HEK293 (cell line): ENCODE measurements around the gene SFXN2.

ENCODE experiments used
- CTCF ChIA-PET: fragments of 350-600 bp; formaldehyde crosslinking; extraction: SDS; loops from one replicate; lab custom pipeline; 2021; ENCODE audit warnings: antibody characterized with exemption; lab: Yijun Ruan, JAX
- POLR2A ChIA-PET: fragments of 300-600 bp; formaldehyde crosslinking; extraction: SDS; loops from one replicate; lab custom pipeline; 2020; ENCODE audit warnings: antibody characterized with exemption, inconsistent platforms; lab: Yijun Ruan, JAX
- H3K27ac ChIP-seq: fragments of 200-500 bp; sonication (Bioruptor generic); 2 replicates; pipeline ENCODE4 v1.5.1; 2014; ENCODE audit warnings: low read depth, low read length, control low read depth, inconsistent platforms; ENCODE audit errors: extremely low read depth
- H3K36me3 ChIP-seq, 2 experiments: fragments of 200-500 bp in 1 of 2; sonication (Bioruptor generic) in 1 of 2; 1 replicate in 1 of 2; 2 replicates in 1 of 2; pipeline ENCODE4 v1.5.1; 2014 to 2017; ENCODE audit warnings: inconsistent platforms in 2 of 2, low read length in 2 of 2; ENCODE audit not compliant: control insufficient read depth in 2 of 2, insufficient read depth in 1 of 2
- H3K4me1 ChIP-seq: fragments of 200-500 bp; sonication (Bioruptor generic); 2 replicates; pipeline ENCODE4 v1.5.1; 2014; ENCODE audit warnings: mild to moderate bottlenecking, low read length, inconsistent platforms; ENCODE audit not compliant: control insufficient read depth, insufficient read depth
- H3K4me3 ChIP-seq: 2 replicates; pipeline ENCODE4 v1.5.1; 2011; ENCODE audit warnings: low read depth, mild to moderate bottlenecking, control low read depth, low read length, moderate library complexity
- H3K9me3 ChIP-seq: fragments of 200-500 bp; sonication (Bioruptor generic); 2 replicates; pipeline ENCODE4 v1.5.1; 2014; ENCODE audit warnings: low read depth, low read length, inconsistent platforms; ENCODE audit not compliant: control insufficient read depth, insufficient read depth
- BCL11B ChIP-seq: fragments of 450-650 bp; formaldehyde crosslinking; IDR thresholded peaks from 2 replicates; pipeline ENCODE4 v1.5.1; 2016; ENCODE audit warnings: low read depth, missing biosample characterization, missing genetic modification characterization
- GLIS1 ChIP-seq: fragments of 450-650 bp; formaldehyde crosslinking; IDR thresholded peaks from 2 replicates; pipeline ENCODE4 v1.5.1; 2016; ENCODE audit warnings: missing biosample characterization, missing genetic modification characterization
- HOXD13 ChIP-seq: sonication (generic); formaldehyde crosslinking; IDR thresholded peaks from 2 replicates; pipeline ENCODE4 v1.8.0; 2022; ENCODE audit warnings: missing genetic modification reagents, borderline replicate concordance
- IKZF3 ChIP-seq: fragments of 450-650 bp; IDR thresholded peaks from 2 replicates; pipeline ENCODE4 v1.5.0; 2018; ENCODE audit warnings: missing biosample characterization, mild to moderate bottlenecking, missing genetic modification characterization, moderate library complexity
- PRDM1 ChIP-seq: fragments of 450-650 bp; formaldehyde crosslinking; IDR thresholded peaks from 2 replicates; pipeline ENCODE4; 2016; ENCODE audit warnings: missing biosample characterization, missing genetic modification characterization
- SP7 ChIP-seq: fragments of 450-650 bp; formaldehyde crosslinking; IDR thresholded peaks from 2 replicates; pipeline ENCODE4 v1.5.1; 2016; ENCODE audit warnings: missing biosample characterization, missing genetic modification characterization
- TRIM28 ChIP-seq: IDR thresholded peaks from 2 replicates; pipeline ENCODE4 v1.6.1; 2011; ENCODE audit warnings: low read length, control low read depth, borderline replicate concordance
- ZBTB17 ChIP-seq: fragments of 450-650 bp; formaldehyde crosslinking; IDR thresholded peaks from 2 replicates; pipeline ENCODE4 v1.5.1; 2016; ENCODE audit warnings: missing biosample characterization, missing genetic modification characterization
- ZFHX2 ChIP-seq: fragments of 450-650 bp; formaldehyde crosslinking; conservative IDR thresholded peaks from 2 replicates; pipeline ENCODE4 v1.5.1; 2016; ENCODE audit warnings: missing biosample characterization, missing genetic modification characterization
- ZNF16 ChIP-seq: fragments of 450-650 bp; formaldehyde crosslinking; IDR thresholded peaks from 2 replicates; pipeline ENCODE4 v1.5.1; 2016; ENCODE audit warnings: low read depth, missing biosample characterization, missing genetic modification characterization
- ZNF214 ChIP-seq: fragments of 450-650 bp; formaldehyde crosslinking; IDR thresholded peaks from 2 replicates; pipeline ENCODE4 v1.5.1; 2017; ENCODE audit warnings: missing biosample characterization, mild to moderate bottlenecking, missing genetic modification characterization, borderline replicate concordance
- ZNF274 ChIP-seq, 2 experiments: fragments of 200-500 bp in 1 of 2; fragments of 450-650 bp in 1 of 2; sonication (Bioruptor generic) in 1 of 2; formaldehyde crosslinking in 1 of 2; IDR thresholded peaks; 2 replicates each; pipeline versions ENCODE4 v1.5.1 to v1.6.1; 2014 to 2016; ENCODE audit warnings: borderline replicate concordance in 1 of 2, inconsistent platforms in 1 of 2, low read length in 1 of 2, missing biosample characterization in 1 of 2, missing genetic modification characterization in 1 of 2
- ZNF366 ChIP-seq: fragments of 450-650 bp; formaldehyde crosslinking; conservative IDR thresholded peaks from 2 replicates; pipeline ENCODE4 v1.5.1; 2016; ENCODE audit warnings: missing biosample characterization, missing genetic modification characterization
- ZNF394 ChIP-seq: fragments of 450-650 bp; formaldehyde crosslinking; IDR thresholded peaks from 2 replicates; pipeline ENCODE4 v1.5.1; 2016; ENCODE audit warnings: missing biosample characterization, missing genetic modification characterization, mild to moderate bottlenecking, moderate library complexity, borderline replicate concordance
- ZNF404 ChIP-seq: fragments of 450-650 bp; formaldehyde crosslinking; IDR thresholded peaks from 2 replicates; pipeline ENCODE4 v1.5.1; 2017; ENCODE audit warnings: missing biosample characterization, missing genetic modification characterization
- ZNF416 ChIP-seq: fragments of 450-650 bp; formaldehyde crosslinking; IDR thresholded peaks from 2 replicates; pipeline ENCODE4 v1.5.1; 2016; ENCODE audit warnings: missing biosample characterization, missing genetic modification characterization
- ZNF501 ChIP-seq: fragments of 450-650 bp; formaldehyde crosslinking; IDR thresholded peaks from 2 replicates; pipeline ENCODE4 v1.5.1; 2016; ENCODE audit warnings: missing biosample characterization, missing genetic modification characterization
- ZNF510 ChIP-seq: fragments of 450-650 bp; formaldehyde crosslinking; IDR thresholded peaks from 2 replicates; pipeline ENCODE4 v1.5.1; 2018; ENCODE audit warnings: mild to moderate bottlenecking, missing genetic modification characterization, missing biosample characterization; ENCODE audit not compliant: insufficient replicate concordance
- ZNF768 ChIP-seq: fragments of 450-650 bp; formaldehyde crosslinking; IDR thresholded peaks from 2 replicates; pipeline ENCODE4 v1.5.1; 2018; ENCODE audit warnings: missing biosample characterization, mild to moderate bottlenecking, missing genetic modification characterization
- ZNF792 ChIP-seq: fragments of 450-650 bp; formaldehyde crosslinking; IDR thresholded peaks from 2 replicates; pipeline ENCODE4 v1.5.1; 2016; ENCODE audit warnings: missing biosample characterization, missing genetic modification characterization
- ZSCAN16 ChIP-seq: fragments of 450-650 bp; formaldehyde crosslinking; IDR thresholded peaks from 2 replicates; pipeline ENCODE4 v1.5.1; 2016; ENCODE audit warnings: missing biosample characterization, missing genetic modification characterization
- TF ChIP-seq, protein P1 (sequence below): fragments of 450-650 bp; formaldehyde crosslinking; optimal IDR thresholded peaks from 2 replicates; pipeline ENCODE3; 2016; ENCODE audit warnings: missing biosample characterization, mild to moderate bottlenecking, missing genetic modification characterization
- TF ChIP-seq, protein P2 (sequence below): fragments of 450-650 bp; formaldehyde crosslinking; IDR thresholded peaks from 2 replicates; pipeline ENCODE4 v1.5.1; 2016; ENCODE audit warnings: missing biosample characterization, missing genetic modification characterization
- TF ChIP-seq, protein P3 (sequence below): fragments of 450-650 bp; formaldehyde crosslinking; IDR thresholded peaks from 2 replicates; pipeline ENCODE4 v1.5.1; 2016; ENCODE audit warnings: missing biosample characterization, missing genetic modification characterization, borderline replicate concordance
- TF ChIP-seq, protein P4 (sequence below): fragments of 450-650 bp; formaldehyde crosslinking; IDR thresholded peaks from 2 replicates; pipeline ENCODE4 v1.5.1; 2017; ENCODE audit warnings: missing biosample characterization, missing genetic modification characterization
- TF ChIP-seq, protein P5 (sequence below): fragments of 450-650 bp; formaldehyde crosslinking; IDR thresholded peaks from 2 replicates; pipeline ENCODE4 v1.5.1; 2016; ENCODE audit warnings: missing biosample characterization, missing genetic modification characterization
- TF ChIP-seq, protein P6 (sequence below): fragments of 450-650 bp; formaldehyde crosslinking; IDR thresholded peaks from 2 replicates; pipeline ENCODE4 v1.5.1; 2016; ENCODE audit warnings: missing biosample characterization, missing genetic modification characterization

SFXN2 gene

DNA sequence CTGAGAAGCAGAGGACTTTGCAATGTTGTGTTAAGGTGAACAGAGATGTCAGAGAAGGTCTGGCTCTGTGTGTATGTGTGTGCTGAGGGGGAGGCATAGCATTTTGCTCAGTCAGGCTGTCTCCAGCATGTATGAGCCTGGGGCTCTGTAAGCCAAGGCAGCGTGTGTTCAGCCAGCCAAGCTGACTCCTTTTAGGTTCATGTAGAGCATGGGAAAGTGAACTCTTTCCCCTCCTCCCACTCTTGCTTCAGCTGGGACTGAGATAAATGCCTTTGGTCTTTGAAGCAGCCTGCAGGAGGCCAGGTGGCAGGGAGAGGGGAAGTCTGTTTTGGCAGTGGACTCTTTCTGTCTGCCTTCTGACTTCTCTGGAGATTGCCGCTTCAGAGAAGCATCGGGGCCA lies 3.8 kb downstream of the SFXN2 start:
- no peak overlapping the region for H3K27ac ChIP-seq
- H3K4me3 ChIP-seq, result no peak overlapping the region
- ChIA-PET POLR2A (no interaction called here), CTCF (no interaction called here)
- no peaks in the 10 kb centered on the region for H3K9me3 ChIP-seq
- peaks cover 4 to 12% of the 10 kb centered on the region in 2 experiments; a peak in 2 of 3 replicates for H3K36me3 ChIP-seq
- H3K4me1 ChIP-seq, result peaks cover 8% of the 10 kb centered on the region
- TF ChIP-seq, protein P1, sequence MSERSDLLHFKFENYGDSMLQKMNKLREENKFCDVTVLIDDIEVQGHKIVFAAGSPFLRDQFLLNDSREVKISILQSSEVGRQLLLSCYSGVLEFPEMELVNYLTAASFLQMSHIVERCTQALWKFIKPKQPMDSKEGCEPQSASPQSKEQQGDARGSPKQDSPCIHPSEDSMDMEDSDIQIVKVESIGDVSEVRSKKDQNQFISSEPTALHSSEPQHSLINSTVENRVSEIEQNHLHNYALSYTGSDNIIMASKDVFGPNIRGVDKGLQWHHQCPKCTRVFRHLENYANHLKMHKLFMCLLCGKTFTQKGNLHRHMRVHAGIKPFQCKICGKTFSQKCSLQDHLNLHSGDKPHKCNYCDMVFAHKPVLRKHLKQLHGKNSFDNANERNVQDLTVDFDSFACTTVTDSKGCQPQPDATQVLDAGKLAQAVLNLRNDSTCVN (tag by site-specific recombination), result no peak
- TF ChIP-seq ZNF416 (tag by site-specific recombination) (no peak), BCL11B (tag by site-specific recombination) (no peak), ZNF768 (no peak), PRDM1 (tag by site-specific recombination) (peak; percentile 84), ZSCAN16 (tag by site-specific recombination) (peak; percentile 67; the same call in 1 of the 2 replicates), HOXD13 (CRISPR knock-in tag) (no peak), ZNF501 (tag by site-specific recombination) (no peak), ZNF792 (no peak), ZNF394 (tag by site-specific recombination) (no peak), GLIS1 (tag by site-specific recombination) (peak; percentile 37; the same call in 1 of the 2 replicates), ZNF366 (tag by site-specific recombination) (0 out of 2 replicates have a peak, but pooled peaks have one; percentile 36), ZNF510 (tag by site-specific recombination) (no peak), ZNF274 (IDR thresholded peaks at IDR 0.05; ENCODE audit: low read length) (no peak), ZNF274 (tag by site-specific recombination; IDR thresholded peaks at IDR 0.05; ENCODE audit: borderline replicate concordance) (no peak), ZFHX2 (tag by site-specific recombination) (0 out of 2 replicates have a peak, but pooled peaks have one; percentile 19), ZNF404 (tag by site-specific recombination) (no peak), TRIM28 (peak; percentile 98), SP7 (tag by site-specific recombination) (no peak), ZNF16 (tag by site-specific recombination) (no peak), ZNF214 (no peak), IKZF3 (no peak), ZBTB17 (tag by site-specific recombination) (peak; percentile 95)
- TF ChIP-seq, protein P2, sequence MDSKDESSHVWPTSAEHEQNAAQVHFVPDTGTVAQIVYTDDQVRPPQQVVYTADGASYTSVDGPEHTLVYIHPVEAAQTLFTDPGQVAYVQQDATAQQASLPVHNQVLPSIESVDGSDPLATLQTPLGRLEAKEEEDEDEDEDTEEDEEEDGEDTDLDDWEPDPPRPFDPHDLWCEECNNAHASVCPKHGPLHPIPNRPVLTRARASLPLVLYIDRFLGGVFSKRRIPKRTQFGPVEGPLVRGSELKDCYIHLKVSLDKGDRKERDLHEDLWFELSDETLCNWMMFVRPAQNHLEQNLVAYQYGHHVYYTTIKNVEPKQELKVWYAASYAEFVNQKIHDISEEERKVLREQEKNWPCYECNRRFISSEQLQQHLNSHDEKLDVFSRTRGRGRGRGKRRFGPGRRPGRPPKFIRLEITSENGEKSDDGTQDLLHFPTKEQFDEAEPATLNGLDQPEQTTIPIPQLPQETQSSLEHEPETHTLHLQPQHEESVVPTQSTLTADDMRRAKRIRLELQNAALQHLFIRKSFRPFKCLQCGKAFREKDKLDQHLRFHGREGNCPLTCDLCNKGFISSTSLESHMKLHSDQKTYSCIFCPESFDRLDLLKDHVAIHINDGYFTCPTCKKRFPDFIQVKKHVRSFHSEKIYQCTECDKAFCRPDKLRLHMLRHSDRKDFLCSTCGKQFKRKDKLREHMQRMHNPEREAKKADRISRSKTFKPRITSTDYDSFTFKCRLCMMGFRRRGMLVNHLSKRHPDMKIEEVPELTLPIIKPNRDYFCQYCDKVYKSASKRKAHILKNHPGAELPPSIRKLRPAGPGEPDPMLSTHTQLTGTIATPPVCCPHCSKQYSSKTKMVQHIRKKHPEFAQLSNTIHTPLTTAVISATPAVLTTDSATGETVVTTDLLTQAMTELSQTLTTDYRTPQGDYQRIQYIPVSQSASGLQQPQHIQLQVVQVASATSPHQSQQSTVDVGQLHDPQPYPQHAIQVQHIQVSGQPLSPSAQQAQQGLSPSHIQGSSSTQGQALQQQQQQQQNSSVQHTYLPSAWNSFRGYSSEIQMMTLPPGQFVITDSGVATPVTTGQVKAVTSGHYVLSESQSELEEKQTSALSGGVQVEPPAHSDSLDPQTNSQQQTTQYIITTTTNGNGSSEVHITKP (tag by site-specific recombination), result peak; percentile 8; the same call in 1 of the 2 replicates
- TF ChIP-seq, protein P3, sequence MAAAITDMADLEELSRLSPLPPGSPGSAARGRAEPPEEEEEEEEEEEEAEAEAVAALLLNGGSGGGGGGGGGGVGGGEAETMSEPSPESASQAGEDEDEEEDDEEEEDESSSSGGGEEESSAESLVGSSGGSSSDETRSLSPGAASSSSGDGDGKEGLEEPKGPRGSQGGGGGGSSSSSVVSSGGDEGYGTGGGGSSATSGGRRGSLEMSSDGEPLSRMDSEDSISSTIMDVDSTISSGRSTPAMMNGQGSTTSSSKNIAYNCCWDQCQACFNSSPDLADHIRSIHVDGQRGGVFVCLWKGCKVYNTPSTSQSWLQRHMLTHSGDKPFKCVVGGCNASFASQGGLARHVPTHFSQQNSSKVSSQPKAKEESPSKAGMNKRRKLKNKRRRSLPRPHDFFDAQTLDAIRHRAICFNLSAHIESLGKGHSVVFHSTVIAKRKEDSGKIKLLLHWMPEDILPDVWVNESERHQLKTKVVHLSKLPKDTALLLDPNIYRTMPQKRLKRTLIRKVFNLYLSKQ (tag by site-specific recombination), result no peak
- TF ChIP-seq, protein P4, sequence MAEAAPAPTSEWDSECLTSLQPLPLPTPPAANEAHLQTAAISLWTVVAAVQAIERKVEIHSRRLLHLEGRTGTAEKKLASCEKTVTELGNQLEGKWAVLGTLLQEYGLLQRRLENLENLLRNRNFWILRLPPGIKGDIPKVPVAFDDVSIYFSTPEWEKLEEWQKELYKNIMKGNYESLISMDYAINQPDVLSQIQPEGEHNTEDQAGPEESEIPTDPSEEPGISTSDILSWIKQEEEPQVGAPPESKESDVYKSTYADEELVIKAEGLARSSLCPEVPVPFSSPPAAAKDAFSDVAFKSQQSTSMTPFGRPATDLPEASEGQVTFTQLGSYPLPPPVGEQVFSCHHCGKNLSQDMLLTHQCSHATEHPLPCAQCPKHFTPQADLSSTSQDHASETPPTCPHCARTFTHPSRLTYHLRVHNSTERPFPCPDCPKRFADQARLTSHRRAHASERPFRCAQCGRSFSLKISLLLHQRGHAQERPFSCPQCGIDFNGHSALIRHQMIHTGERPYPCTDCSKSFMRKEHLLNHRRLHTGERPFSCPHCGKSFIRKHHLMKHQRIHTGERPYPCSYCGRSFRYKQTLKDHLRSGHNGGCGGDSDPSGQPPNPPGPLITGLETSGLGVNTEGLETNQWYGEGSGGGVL (tag by site-specific recombination), result no peak
- TF ChIP-seq, protein P5, sequence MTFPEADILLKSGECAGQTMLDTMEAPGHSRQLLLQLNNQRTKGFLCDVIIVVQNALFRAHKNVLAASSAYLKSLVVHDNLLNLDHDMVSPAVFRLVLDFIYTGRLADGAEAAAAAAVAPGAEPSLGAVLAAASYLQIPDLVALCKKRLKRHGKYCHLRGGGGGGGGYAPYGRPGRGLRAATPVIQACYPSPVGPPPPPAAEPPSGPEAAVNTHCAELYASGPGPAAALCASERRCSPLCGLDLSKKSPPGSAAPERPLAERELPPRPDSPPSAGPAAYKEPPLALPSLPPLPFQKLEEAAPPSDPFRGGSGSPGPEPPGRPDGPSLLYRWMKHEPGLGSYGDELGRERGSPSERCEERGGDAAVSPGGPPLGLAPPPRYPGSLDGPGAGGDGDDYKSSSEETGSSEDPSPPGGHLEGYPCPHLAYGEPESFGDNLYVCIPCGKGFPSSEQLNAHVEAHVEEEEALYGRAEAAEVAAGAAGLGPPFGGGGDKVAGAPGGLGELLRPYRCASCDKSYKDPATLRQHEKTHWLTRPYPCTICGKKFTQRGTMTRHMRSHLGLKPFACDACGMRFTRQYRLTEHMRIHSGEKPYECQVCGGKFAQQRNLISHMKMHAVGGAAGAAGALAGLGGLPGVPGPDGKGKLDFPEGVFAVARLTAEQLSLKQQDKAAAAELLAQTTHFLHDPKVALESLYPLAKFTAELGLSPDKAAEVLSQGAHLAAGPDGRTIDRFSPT (tag by site-specific recombination), result no peak
- TF ChIP-seq, protein P6, sequence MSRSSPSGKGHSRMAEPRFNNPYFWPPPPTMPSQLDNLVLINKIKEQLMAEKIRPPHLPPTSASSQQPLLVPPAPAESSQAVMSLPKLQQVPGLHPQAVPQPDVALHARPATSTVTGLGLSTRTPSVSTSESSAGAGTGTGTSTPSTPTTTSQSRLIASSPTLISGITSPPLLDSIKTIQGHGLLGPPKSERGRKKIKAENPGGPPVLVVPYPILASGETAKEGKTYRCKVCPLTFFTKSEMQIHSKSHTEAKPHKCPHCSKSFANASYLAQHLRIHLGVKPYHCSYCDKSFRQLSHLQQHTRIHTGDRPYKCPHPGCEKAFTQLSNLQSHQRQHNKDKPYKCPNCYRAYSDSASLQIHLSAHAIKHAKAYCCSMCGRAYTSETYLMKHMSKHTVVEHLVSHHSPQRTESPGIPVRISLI, result no peak
